GM12874 (cell line): ENCODE data around the gene TNS3.

ENCODE experiments used
- CTCF ChIP-seq: IDR thresholded peaks from 2 replicates; pipeline ENCODE4 v1.5.1; 2011; ENCODE audit warnings: low read depth, mild to moderate bottlenecking, control low read depth, low read length, moderate library complexity; ENCODE audit not compliant: insufficient read depth

Gene TNS3

GRCh38 chr7:47340517-47340916, 241.4 kb downstream of the TNS3 start:
- no peak for TF ChIP-seq CTCF

- TF ChIP-seq CTCF: no peak
These were observed 243.9 kb downstream of the TNS3 start for GRCh38 chr7:47338026-47338425.

GRCh38 chr7:47337531-47337930, 244.4 kb downstream of the TNS3 start:
- TF ChIP-seq CTCF: no peak

DNA sequence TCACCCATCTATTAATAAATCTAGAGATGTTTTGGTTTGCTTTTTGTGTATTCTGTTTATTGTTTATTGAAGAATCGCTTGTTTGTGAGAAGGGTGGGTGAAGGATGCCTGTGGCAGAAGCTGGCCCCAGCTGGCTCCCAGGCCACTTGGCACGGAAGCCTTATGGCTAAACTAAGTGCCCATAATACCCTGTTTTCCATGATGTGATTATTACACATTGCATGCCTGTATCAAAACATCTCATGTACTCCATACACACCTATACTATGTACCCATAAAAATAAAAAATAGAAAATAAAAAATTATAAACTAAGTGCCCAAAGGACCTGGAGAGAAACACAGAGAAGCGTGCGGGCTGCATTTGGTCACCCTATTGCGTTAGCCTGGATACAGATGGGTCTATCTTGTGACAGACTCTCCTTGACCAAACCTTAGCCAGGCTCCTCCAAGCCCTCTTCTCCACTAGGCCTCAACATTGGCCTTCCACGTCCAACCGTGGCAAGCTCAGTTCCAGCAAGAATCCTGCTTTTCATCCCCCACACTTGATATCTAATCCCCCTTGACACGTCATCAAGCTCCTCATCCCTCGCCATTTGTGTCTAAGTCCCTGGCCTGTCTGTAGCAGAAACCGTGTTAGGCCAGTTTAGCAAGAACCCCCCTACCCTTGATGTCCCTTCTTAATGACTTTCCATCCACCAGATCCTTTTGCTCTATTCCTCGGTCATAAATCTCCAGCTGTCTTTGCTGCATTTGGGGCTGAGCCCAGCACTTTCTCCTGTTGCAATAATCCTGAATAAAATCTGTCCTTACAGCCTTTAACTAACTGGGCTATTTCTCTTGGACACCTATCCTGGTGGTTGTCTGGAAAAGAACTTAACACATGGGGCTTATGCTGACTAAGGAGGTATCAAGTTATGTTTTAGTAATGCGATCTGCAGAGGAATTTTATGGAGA, 245.2 kb downstream of the TNS3 start:
- no peak for TF ChIP-seq CTCF

- no peak for TF ChIP-seq CTCF
These were observed 246.1 kb downstream of the TNS3 start for GRCh38 chr7:47335557-47336471.

GRCh38 chr7:47335071-47335470, 246.8 kb downstream of the TNS3 start:
- no peak for TF ChIP-seq CTCF

DNA sequence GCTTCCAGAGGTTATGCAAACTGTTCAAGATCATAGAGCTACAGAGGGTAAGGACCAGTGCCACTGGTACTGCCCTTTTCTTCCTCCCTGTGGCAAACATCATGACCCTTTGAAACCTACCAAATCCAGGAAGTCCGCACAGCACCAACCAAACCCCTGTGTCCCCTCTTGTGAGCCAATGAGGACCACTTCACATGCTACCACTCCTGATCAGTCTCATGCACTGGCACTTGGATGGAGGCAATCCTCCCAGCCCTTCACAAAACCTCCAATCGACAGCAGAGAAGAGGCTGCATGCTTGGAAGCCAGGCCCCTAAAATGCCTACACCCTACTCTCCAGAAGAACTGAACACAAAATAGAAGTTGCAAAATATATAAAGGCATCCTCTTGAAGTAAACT, 248.0 kb downstream of the TNS3 start:
- TF ChIP-seq CTCF: no peak
